Testis (tissue), 2 donors: ENCODE measurements around the gene SRGN.

Experiments used
- CTCF ChIP-seq, 3 experiments: fragments of 450-650 bp in 2 of 3; fragments of 200-600 bp in 1 of 3; sonication (generic) in 1 of 3; IDR thresholded peaks; one replicate each; pipeline ENCODE4 v1.5.1; 2016 to 2019; ENCODE audit warnings: antibody characterized with exemption in 3 of 3, mild to moderate bottlenecking in 2 of 3, moderate library complexity in 1 of 3
- POLR2A ChIP-seq: fragments of 450-650 bp; IDR thresholded peaks from one replicate; pipeline ENCODE4 v1.6.1; 2017; ENCODE audit warnings: antibody characterized with exemption, mild to moderate bottlenecking, moderate library complexity

- no peak for TF ChIP-seq CTCF (IDR thresholded peaks at IDR 0.05)
- TF ChIP-seq POLR2A = no peak
These were observed 13.4 kb upstream of the SRGN start for GRCh38 chr10:69074532-69074931.
